Transverse colon (tissue), 4 donors: ENCODE results near the gene TRABD2B.

Source experiments
- CTCF ChIP-seq, 5 experiments: fragments of 200-600 bp in 3 of 5; fragments of 450-650 bp in 2 of 5; sonication (generic) in 3 of 5; IDR thresholded peaks; 1 replicate in 2 of 5; 2 replicates in 3 of 5; pipeline ENCODE4 v1.5.1; 2016 to 2017; ENCODE audit warnings: antibody characterized with exemption in 5 of 5, inconsistent platforms in 3 of 5, mild to moderate bottlenecking in 2 of 5, moderate library complexity in 1 of 5
- POLR2A ChIP-seq: fragments of 450-650 bp; IDR thresholded peaks from one replicate; pipeline ENCODE4 v1.6.1; 2016; ENCODE audit warnings: antibody characterized with exemption, mild to moderate bottlenecking, moderate library complexity
- POLR2AphosphoS5 ChIP-seq, 3 donors: sonication (generic); formaldehyde crosslinking; IDR thresholded peaks; one replicate each; pipeline ENCODE4 v1.6.1; 2016; ENCODE audit warnings: antibody characterized with exemption in 3 of 3

GRCh38 chr1:47991673-47992072 is 5.5 kb downstream of the TRABD2B start:
- TF ChIP-seq POLR2A (no peak), CTCF (IDR thresholded peaks at IDR 0.05) (no peak), POLR2AphosphoS5 (IDR thresholded peaks at IDR 0.05) (no peak)
